D721Med (cell line): ENCODE data around the gene DEGS1.

Source experiments
- DNase-seq: peaks from one replicate; pipeline ENCODE4 v3.0.0; 2011; ENCODE audit warnings: low spot score; ENCODE audit not compliant: insufficient read length
- FAIRE-seq: peaks from 2 replicates; lab custom pipeline; 2011; peaks lifted over from hg19 to GRCh38; lab: Jason Lieb, UNC
- CTCF ChIP-seq: IDR thresholded peaks from 2 replicates; pipeline ENCODE4 v1.5.1; 2012; ENCODE audit warnings: mild to moderate bottlenecking, control low read depth; ENCODE audit not compliant: insufficient read depth; ENCODE audit errors: missing control alignments

DEGS1 gene

GRCh38 chr1:224182866-224183590, at the start of gene DEGS1:
TSS of gene DEGS1 (plus strand) at chr1:224183240. CDS start at chr1:224183337, 97 bp downstream.
- peak; percentile 90 for DNase-seq
- no peak for FAIRE-seq
- TF ChIP-seq CTCF, result no peak

GRCh38 chr1:224133741-224134299, 49.2 kb upstream of the DEGS1 start:
- FAIRE-seq, result peak; percentile 6
- DNase-seq, result no peak
- TF ChIP-seq CTCF, result no peak

- TF ChIP-seq CTCF, result no peak
- FAIRE-seq (no peak), DNase-seq (no peak)
Measured at GRCh38 chr1:224137518-224137917, 45.5 kb upstream of the DEGS1 start.

GRCh38 chr1:224138198-224138597, 44.8 kb upstream of the DEGS1 start:
- FAIRE-seq, result peak; percentile 55
- no peak for TF ChIP-seq CTCF
- no peak for DNase-seq

GRCh38 chr1:224141693-224142092, 41.3 kb upstream of the DEGS1 start:
- no peak for FAIRE-seq
- TF ChIP-seq CTCF, result no peak

GRCh38 chr1:224149709-224150108, 33.3 kb upstream of the DEGS1 start:
- TF ChIP-seq CTCF, result no peak
- DNase-seq (no peak), FAIRE-seq (no peak)

More at GRCh38 chr1:224141693-224142092, 41.3 kb upstream of the DEGS1 start:
- DNase-seq, result no peak

GRCh38 chr1:224151117-224151516, 31.9 kb upstream of the DEGS1 start:
- FAIRE-seq (peak; percentile 38), DNase-seq (no peak)
- no peak for TF ChIP-seq CTCF
